K562 (cell line): ENCODE measurements around the gene TMEM60. TPM values are rescaled to one million over a fixed set of nuclear protein-coding genes. Genes with fewer than 3 reads are reported as not detected.

Source experiments
- ATAC-seq: fragments of 200-7000 bp; cut with Tn5 transposase; 3 replicates; pipeline ENCODE4 v1.9.1; 2020; ENCODE audit warnings: moderate library complexity
- BruUV-seq: library from RNA; stranded (reverse); fragments of 400-500 nt; replicated peaks from 2 replicates; lab custom pipeline; 2021; lab: Mats Ljungman, UMichigan
- CTCF ChIA-PET: fragments of 300-600 bp; formaldehyde crosslinking; extraction: SDS; loops from one replicate; lab custom pipeline; 2021; ENCODE audit warnings: low intra/inter-chr PET ratio; lab: Yijun Ruan, JAX
- POLR2A ChIA-PET: fragments of 300-600, 350-650 bp; sonication (Branson Sonifier 250); formaldehyde crosslinking; extraction: SDS; loops from one replicate; lab custom pipeline; 2021; ENCODE audit warnings: antibody characterized with exemption, inconsistent platforms; lab: Yijun Ruan, JAX
- DNase-seq, 4 experiments: peaks; one replicate each; pipeline versions ENCODE4 v3.0.0 to v3.0.0-alpha.2; 2011 to 2018; ENCODE audit warnings: low spot score in 3 of 4, mixed read lengths in 3 of 4; ENCODE audit errors: extremely low read depth in 1 of 4
- FAIRE-seq: peaks from 2 replicates; lab custom pipeline; 2011; peaks lifted over from hg19 to GRCh38; lab: Jason Lieb, UNC
- H2AFZ ChIP-seq: 2 replicates; pipeline ENCODE4 v1.6.0; 2011; ENCODE audit warnings: low read depth, low read length, control low read depth, inconsistent platforms
- H3K27ac ChIP-seq: fragments of 200-600 bp; 3 replicates; pipeline ENCODE4 v1.8.0; 2011; ENCODE audit warnings: low read depth, mild to moderate bottlenecking, control low read depth, inconsistent platforms, low read length, moderate library complexity, mixed read lengths; ENCODE audit errors: extremely low read depth
- H3K27me3 ChIP-seq, 2 experiments: fragments of 300-600 bp in 1 of 2; 2 replicates in 1 of 2; 3 replicates in 1 of 2; pipeline versions ENCODE4 v1.6.0 to v1.8.0; 2011; ENCODE audit warnings: inconsistent platforms in 2 of 2, low read length in 2 of 2, mild to moderate bottlenecking in 1 of 2, mixed read lengths in 1 of 2, moderate library complexity in 1 of 2; ENCODE audit not compliant: control insufficient read depth in 2 of 2, insufficient read depth in 2 of 2
- H3K36me3 ChIP-seq: fragments of 300-600 bp; 3 replicates; pipeline ENCODE4 v1.8.0; 2011; ENCODE audit warnings: mild to moderate bottlenecking, low read length, inconsistent platforms; ENCODE audit not compliant: control insufficient read depth, insufficient read depth
- H3K4me1 ChIP-seq, 2 experiments: fragments of 200-600 bp in 1 of 2; replicated peaks in 1 of 2; 2 replicates in 1 of 2; 3 replicates in 1 of 2; pipeline versions ENCODE4 v1.5.1 to v1.8.0; 2011; ENCODE audit warnings: inconsistent platforms in 2 of 2, low read length in 2 of 2, mild to moderate bottlenecking in 1 of 2, mixed read lengths in 1 of 2, moderate library complexity in 1 of 2; ENCODE audit not compliant: control insufficient read depth in 2 of 2, insufficient read depth in 2 of 2
- H3K4me2 ChIP-seq: 2 replicates; pipeline ENCODE4 v1.6.1; 2011; ENCODE audit warnings: low read length, control low read depth, inconsistent platforms, mixed read lengths; ENCODE audit not compliant: insufficient read depth
- H3K4me3 ChIP-seq: fragments of 200-600 bp; sonication (generic), shearing (Covaris generic); 2 replicates; pipeline ENCODE4 v1.5.1; 2016; ENCODE audit warnings: control low read depth, inconsistent platforms
- H3K79me2 ChIP-seq: fragments of 200-600 bp; 3 replicates; pipeline ENCODE4 v1.8.0; 2011; ENCODE audit warnings: low read length, inconsistent platforms; ENCODE audit not compliant: control insufficient read depth, insufficient read depth
- H3K9ac ChIP-seq, 2 experiments: 2 replicates each; pipeline versions ENCODE4 v1.6.0 to v1.6.1; 2011; ENCODE audit warnings: low read depth in 2 of 2, low read length in 2 of 2, control low read depth in 1 of 2, inconsistent platforms in 1 of 2, mild to moderate bottlenecking in 1 of 2, mixed read lengths in 1 of 2; ENCODE audit not compliant: insufficient read depth in 1 of 2
- H3K9me1 ChIP-seq: one replicate; pipeline ENCODE4 v1.6.0; 2011; ENCODE audit warnings: inconsistent platforms, mild to moderate bottlenecking, low read length, moderate library complexity; ENCODE audit not compliant: control insufficient read depth, insufficient read depth
- H3K9me3 ChIP-seq: replicated peaks from 2 replicates; pipeline ENCODE4 v1.5.1; 2011; ENCODE audit warnings: low read depth, low read length, inconsistent platforms; ENCODE audit not compliant: control insufficient read depth, insufficient read depth
- H4K20me1 ChIP-seq: replicated peaks from 2 replicates; pipeline ENCODE4 v1.6.1; 2011; ENCODE audit warnings: low read length, inconsistent platforms, mixed read lengths; ENCODE audit not compliant: control insufficient read depth, insufficient read depth
- ARHGAP35 ChIP-seq: fragments of 450-650 bp; IDR thresholded peaks from 2 replicates; pipeline ENCODE4 v1.6.1; 2018; ENCODE audit not compliant: partially characterized antibody
- ETV6 ChIP-seq, 3 experiments: fragments of 150-350 bp in 1 of 3; sonication (generic) in 1 of 3; formaldehyde crosslinking in 1 of 3; IDR thresholded peaks; 2 replicates each; pipeline versions ENCODE4 v1.6.1 to v1.8.0; 2014 to 2022; ENCODE audit warnings: borderline replicate concordance in 2 of 3, low read depth in 2 of 3, antibody characterized with exemption in 1 of 3, low read length in 1 of 3, mild to moderate bottlenecking in 1 of 3, missing genetic modification reagents in 1 of 3
- KLF1 ChIP-seq: fragments of 450-650 bp; IDR thresholded peaks from 2 replicates; pipeline ENCODE4 v1.6.1; 2016; ENCODE audit warnings: missing genetic modification characterization, missing compliant biosample characterization
- PHF8 ChIP-seq: fragments of 200-600 bp; sonication (generic); IDR thresholded peaks from 2 replicates; pipeline ENCODE4 v1.6.1; 2012; ENCODE audit warnings: mixed run types, mild to moderate bottlenecking, inconsistent platforms, low read length, moderate library complexity, borderline replicate concordance
- PML ChIP-seq: IDR thresholded peaks from 2 replicates; pipeline ENCODE4 v1.6.1; 2012; ENCODE audit warnings: low read length, inconsistent platforms
- STAT5A ChIP-seq: IDR thresholded peaks from 2 replicates; pipeline ENCODE4 v1.6.1; 2012; ENCODE audit warnings: low read length, inconsistent platforms, borderline replicate concordance
- ZNF224 ChIP-seq: sonication (generic); formaldehyde crosslinking; IDR thresholded peaks from 2 replicates; pipeline ENCODE4 v1.8.0; 2022; ENCODE audit warnings: mild to moderate bottlenecking, missing genetic modification reagents
- WGBS: fragments of 100-300 bp; shearing (Covaris generic); methylation state at CpG from one replicate; pipeline ENCODE4 v1.1.6; 2016; ENCODE audit warnings: low coverage, mixed read lengths; ENCODE audit not compliant: insufficient coverage; ENCODE audit errors: missing lambda C conversion rate; 5-methylcytosine and 5-hydroxymethylcytosine counted together
- in situ Hi-C: fragments of 300-500 bp; cut with MboI; formaldehyde crosslinking; loops from 4 replicates; pipeline ENCODE4 v1.15.0; 2018; ENCODE audit warnings: inconsistent platforms, mixed read lengths
- intact Hi-C: fragments of 100-400 bp; cut with micrococcal nuclease; formaldehyde crosslinking; loops from 2 replicates; pipeline ENCODE4 v1.14.2; 2022
- polyA plus RNA-seq, 8 experiments: library from polyadenylated mRNA; depleted of rRNA in 4 of 8; stranded (reverse) in 5 of 8; unstranded in 3 of 8; fragments of >200 nt; fragmentation: Nextera tagmentation in 2 of 8; fragmentation: Illumina TruSeq in 1 of 8; extraction: Ambion mirVana in 2 of 8; extraction: Trizol in 1 of 8; gene quantifications; 2 replicates each; pipeline versions ENCODE4 v1.2.1 to v1.2.3, GENCODE V29; 2011 to 2014; ENCODE audit warnings: inconsistent platforms in 1 of 8, missing spikeins in 1 of 8
- total RNA-seq, 7 experiments: library from RNA; depleted of rRNA in 6 of 7; stranded (reverse); fragments of >200 nt in 6 of 7; fragmentation: Illumina TruSeq in 2 of 7; extraction: Trizol in 2 of 7; gene quantifications; 2 replicates each; pipeline versions ENCODE4 v1.2.1 to v1.2.3, GENCODE V29; 2011 to 2021; ENCODE audit warnings: low replicate concordance in 1 of 7
- TF ChIP-seq, protein P1 (sequence below): fragments of 200-800 bp; sonication (Bioruptor generic); IDR thresholded peaks from 2 replicates; pipeline ENCODE4 v1.6.1; 2016; ENCODE audit warnings: missing genetic modification characterization, missing compliant biosample characterization
- TF ChIP-seq, protein P2 (sequence below): fragments of 450-650 bp; formaldehyde crosslinking; IDR thresholded peaks from 2 replicates; pipeline ENCODE4 v1.4.0; 2020; ENCODE audit warnings: mild to moderate bottlenecking, moderate library complexity
- TF ChIP-seq, protein P3 (sequence below): sonication (generic); formaldehyde crosslinking; IDR thresholded peaks from 2 replicates; pipeline ENCODE4 v1.5.0; 2020; ENCODE audit warnings: missing genetic modification reagents
- TF ChIP-seq, protein P4 (sequence below): sonication (generic); formaldehyde crosslinking; IDR thresholded peaks from 2 replicates; pipeline ENCODE4 v1.9.0; 2022; ENCODE audit warnings: mild to moderate bottlenecking, missing genetic modification reagents

TMEM60 gene
- total and polyA plus RNA-seq, 9 of the 15 experiments (the other 6 are each of a cell fraction or from before 2014, with no cell fraction given): 12.5 to 140 (median 38.4) TPM

DNA sequence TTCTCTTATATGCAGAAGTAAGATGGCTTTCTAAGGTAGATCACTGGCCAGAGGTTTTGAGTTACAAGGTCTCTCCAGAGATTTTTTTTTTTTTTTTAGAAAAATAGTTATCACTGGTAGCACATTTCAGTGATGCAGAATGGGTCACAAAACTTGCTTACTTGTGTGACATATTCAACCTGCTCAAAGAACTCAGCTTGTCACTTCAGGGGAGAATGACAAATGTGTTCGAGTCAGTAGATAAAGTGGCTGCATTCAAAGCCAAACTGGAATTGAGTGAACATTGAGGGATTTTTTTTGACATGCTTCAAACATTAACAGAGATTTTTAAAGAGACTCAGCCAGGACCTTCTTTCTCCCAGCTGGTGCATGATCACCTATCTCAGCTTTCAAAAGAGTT lies 33.7 kb upstream of the TMEM60 start:
- no peak overlapping the region for H3K4me3 ChIP-seq
- in situ Hi-C loops: no loop called here
- peak overlapping the region; percentile 58; the same call in 1 of the 3 replicates for H3K27ac ChIP-seq
- H3K9me3 ChIP-seq: no peaks in the 10 kb centered on the region
- intact Hi-C loops: loop anchor here (5.0 kb wide), 1 partner anchor 70 kb away; no protein-coding TSS in a partner anchor
- peak overlapping the region; percentile 72 for H3K4me2 ChIP-seq
- H2AFZ ChIP-seq: no peak overlapping the region
- no peaks in the 10 kb centered on the region for H3K27me3 ChIP-seq
- H3K9ac ChIP-seq: 0 out of 4 replicates have a peak overlapping the region, but pooled peaks of 1 of the 2 experiments have one; percentile 5
- FAIRE-seq (no peak), ATAC-seq (peak; percentile 51), DNase-seq (peak in 2 of 4 experiments; percentile 44 to 79)
- ChIA-PET CTCF (no interaction called here), POLR2A (interaction anchor here (0.6 to 1.7 kb wide), 5 partner anchors 11 to 327 kb away, joined by 3 to 4 read pairs (median 3); no protein-coding TSS in a partner anchor)
- H3K79me2 ChIP-seq: peaks cover 90% of the 10 kb centered on the region
- peaks cover 10% of the 10 kb centered on the region; the same call in 2 of the 3 replicates for H3K36me3 ChIP-seq
- H3K4me1 ChIP-seq: peaks cover 4 to 46% of the 10 kb centered on the region in 2 experiments; a peak in 4 of 5 replicates
- H3K9me1 ChIP-seq: no peaks in the 10 kb centered on the region
- BruUV-seq: no TSS peak
- 0% methylated on average over 1 of the region's 1 CpG for WGBS
- H4K20me1 ChIP-seq: peaks cover 13% of the 10 kb centered on the region
- TF ChIP-seq ARHGAP35 (no peak), ETV6 (IDR thresholded peaks at IDR 0.05; ENCODE audit: borderline replicate concordance in 1 of 2, low read depth in 2 of 2, low read length in 1 of 2) (0 out of 4 replicates have a peak, but pooled peaks of 1 of the 2 experiments have one; percentile 26), ETV6 (CRISPR knock-in tag; IDR thresholded peaks at IDR 0.05; ENCODE audit: borderline replicate concordance) (no peak), STAT5A (0 out of 2 replicates have a peak, but pooled peaks have one; percentile 16), KLF1 (tag) (no peak), PHF8 (no peak), ZNF224 (CRISPR knock-in tag) (no peak), PML (no peak)
- TF ChIP-seq, protein P1, sequence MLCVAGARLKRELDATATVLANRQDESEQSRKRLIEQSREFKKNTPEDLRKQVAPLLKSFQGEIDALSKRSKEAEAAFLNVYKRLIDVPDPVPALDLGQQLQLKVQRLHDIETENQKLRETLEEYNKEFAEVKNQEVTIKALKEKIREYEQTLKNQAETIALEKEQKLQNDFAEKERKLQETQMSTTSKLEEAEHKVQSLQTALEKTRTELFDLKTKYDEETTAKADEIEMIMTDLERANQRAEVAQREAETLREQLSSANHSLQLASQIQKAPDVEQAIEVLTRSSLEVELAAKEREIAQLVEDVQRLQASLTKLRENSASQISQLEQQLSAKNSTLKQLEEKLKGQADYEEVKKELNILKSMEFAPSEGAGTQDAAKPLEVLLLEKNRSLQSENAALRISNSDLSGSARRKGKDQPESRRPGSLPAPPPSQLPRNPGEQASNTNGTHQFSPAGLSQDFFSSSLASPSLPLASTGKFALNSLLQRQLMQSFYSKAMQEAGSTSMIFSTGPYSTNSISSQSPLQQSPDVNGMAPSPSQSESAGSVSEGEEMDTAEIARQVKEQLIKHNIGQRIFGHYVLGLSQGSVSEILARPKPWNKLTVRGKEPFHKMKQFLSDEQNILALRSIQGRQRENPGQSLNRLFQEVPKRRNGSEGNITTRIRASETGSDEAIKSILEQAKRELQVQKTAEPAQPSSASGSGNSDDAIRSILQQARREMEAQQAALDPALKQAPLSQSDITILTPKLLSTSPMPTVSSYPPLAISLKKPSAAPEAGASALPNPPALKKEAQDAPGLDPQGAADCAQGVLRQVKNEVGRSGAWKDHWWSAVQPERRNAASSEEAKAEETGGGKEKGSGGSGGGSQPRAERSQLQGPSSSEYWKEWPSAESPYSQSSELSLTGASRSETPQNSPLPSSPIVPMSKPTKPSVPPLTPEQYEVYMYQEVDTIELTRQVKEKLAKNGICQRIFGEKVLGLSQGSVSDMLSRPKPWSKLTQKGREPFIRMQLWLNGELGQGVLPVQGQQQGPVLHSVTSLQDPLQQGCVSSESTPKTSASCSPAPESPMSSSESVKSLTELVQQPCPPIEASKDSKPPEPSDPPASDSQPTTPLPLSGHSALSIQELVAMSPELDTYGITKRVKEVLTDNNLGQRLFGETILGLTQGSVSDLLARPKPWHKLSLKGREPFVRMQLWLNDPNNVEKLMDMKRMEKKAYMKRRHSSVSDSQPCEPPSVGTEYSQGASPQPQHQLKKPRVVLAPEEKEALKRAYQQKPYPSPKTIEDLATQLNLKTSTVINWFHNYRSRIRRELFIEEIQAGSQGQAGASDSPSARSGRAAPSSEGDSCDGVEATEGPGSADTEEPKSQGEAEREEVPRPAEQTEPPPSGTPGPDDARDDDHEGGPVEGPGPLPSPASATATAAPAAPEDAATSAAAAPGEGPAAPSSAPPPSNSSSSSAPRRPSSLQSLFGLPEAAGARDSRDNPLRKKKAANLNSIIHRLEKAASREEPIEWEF: no peak
- TF ChIP-seq, protein P2, sequence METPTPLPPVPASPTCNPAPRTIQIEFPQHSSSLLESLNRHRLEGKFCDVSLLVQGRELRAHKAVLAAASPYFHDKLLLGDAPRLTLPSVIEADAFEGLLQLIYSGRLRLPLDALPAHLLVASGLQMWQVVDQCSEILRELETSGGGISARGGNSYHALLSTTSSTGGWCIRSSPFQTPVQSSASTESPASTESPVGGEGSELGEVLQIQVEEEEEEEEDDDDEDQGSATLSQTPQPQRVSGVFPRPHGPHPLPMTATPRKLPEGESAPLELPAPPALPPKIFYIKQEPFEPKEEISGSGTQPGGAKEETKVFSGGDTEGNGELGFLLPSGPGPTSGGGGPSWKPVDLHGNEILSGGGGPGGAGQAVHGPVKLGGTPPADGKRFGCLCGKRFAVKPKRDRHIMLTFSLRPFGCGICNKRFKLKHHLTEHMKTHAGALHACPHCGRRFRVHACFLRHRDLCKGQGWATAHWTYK: no peak
- TF ChIP-seq, protein P3, sequence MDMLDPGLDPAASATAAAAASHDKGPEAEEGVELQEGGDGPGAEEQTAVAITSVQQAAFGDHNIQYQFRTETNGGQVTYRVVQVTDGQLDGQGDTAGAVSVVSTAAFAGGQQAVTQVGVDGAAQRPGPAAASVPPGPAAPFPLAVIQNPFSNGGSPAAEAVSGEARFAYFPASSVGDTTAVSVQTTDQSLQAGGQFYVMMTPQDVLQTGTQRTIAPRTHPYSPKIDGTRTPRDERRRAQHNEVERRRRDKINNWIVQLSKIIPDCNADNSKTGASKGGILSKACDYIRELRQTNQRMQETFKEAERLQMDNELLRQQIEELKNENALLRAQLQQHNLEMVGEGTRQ (CRISPR knock-in tag): no peak
- TF ChIP-seq, protein P4, sequence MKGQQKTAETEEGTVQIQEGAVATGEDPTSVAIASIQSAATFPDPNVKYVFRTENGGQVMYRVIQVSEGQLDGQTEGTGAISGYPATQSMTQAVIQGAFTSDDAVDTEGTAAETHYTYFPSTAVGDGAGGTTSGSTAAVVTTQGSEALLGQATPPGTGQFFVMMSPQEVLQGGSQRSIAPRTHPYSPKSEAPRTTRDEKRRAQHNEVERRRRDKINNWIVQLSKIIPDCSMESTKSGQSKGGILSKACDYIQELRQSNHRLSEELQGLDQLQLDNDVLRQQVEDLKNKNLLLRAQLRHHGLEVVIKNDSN (CRISPR knock-in tag): no peak
